ENCODE results near the gene ARHGAP12. TPM values are rescaled to one million over a fixed set of nuclear protein-coding genes. Genes with fewer than 3 reads are reported as not detected.

The ARHGAP12 gene
- total RNA-seq, 1 experiment from 2014 or later: 39.5 TPM

DNA sequence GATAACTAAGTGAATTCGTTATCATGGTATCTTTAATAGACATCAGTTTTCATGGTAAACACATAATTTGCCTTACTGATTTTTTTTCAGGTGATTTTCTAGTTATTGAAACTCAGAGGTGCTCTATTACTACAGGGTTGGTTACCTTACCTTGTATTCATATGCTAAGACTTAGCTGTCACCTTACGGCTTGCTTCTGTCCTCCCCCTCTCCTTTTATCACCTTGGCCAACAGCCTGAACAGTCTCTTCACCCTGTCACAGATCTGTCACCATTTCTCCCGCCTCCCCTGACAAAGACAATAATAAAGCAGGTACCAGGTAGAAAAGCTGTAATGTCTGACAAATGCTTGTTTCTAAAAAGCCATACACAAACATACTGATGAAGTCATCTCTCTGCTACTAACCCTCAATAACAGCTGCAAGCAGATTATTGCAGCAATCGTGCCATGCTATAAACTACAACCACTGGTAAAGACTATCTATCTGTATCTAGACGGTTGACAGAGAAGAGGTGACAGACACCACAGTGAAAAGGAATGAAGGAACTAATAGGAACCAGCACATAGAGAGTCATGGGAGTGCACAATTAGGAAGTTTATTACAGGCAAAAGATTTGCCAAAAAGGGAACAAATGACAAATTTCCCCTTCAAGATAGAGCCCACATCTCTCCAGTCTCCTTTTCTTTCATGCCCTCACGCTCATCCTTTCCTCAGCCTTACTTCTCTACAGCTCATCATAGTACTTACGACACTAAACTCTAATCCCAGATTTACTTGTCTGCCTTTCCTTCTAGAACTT lies 57.2 kb downstream of the ARHGAP12 start:
- TF ChIP-seq, protein P1, sequence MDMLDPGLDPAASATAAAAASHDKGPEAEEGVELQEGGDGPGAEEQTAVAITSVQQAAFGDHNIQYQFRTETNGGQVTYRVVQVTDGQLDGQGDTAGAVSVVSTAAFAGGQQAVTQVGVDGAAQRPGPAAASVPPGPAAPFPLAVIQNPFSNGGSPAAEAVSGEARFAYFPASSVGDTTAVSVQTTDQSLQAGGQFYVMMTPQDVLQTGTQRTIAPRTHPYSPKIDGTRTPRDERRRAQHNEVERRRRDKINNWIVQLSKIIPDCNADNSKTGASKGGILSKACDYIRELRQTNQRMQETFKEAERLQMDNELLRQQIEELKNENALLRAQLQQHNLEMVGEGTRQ (CRISPR knock-in tag; IDR thresholded peaks at IDR 0.05): no peak
- no peak for DNase-seq (ENCODE audit: low spot score)
- ATAC-seq: peak; percentile 65
- H3K36me3 Mint-ChIP-seq: no peaks in the 10 kb centered on the region
- H3K4me3 Mint-ChIP-seq: no peak overlapping the region
- ChIA-PET CTCF (interaction anchor here (2.2 kb wide), 1 partner anchor 9 kb away, joined by 6 read pairs; no protein-coding TSS in a partner anchor), POLR2A (no interaction called here)
- no peak overlapping the region for H3K27ac Mint-ChIP-seq
- H3K27me3 Mint-ChIP-seq (ENCODE audit: low read depth): no peaks in the 10 kb centered on the region
- no peaks in the 10 kb centered on the region for H3K9me3 Mint-ChIP-seq
- H3K4me1 Mint-ChIP-seq: peaks cover 9% of the 10 kb centered on the region

DNA sequence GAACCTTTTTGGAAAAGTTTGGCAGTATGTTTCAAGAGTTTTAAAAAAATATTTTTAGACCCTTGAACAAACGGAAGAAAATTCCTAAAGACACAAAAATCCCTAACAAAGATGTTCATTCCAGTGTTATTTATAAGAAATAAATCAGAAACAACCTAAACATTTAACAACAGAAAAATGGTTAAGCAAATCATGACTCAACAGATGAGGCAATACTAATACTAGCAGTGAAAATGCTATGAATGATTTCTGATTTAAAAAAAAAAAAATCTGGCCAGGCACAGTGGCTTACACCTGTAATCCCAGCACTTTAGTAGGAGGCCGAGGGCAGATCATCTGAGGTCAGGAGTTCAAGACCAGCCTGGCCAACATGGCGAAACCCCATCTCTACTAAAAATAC lies 61.0 kb downstream of the ARHGAP12 start:
- H3K36me3 Mint-ChIP-seq: no peaks in the 10 kb centered on the region
- no peaks in the 10 kb centered on the region for H3K9me3 Mint-ChIP-seq
- TF ChIP-seq CTCF (IDR thresholded peaks at IDR 0.05) (no peak), ZNF423 (CRISPR knock-in tag; IDR thresholded peaks at IDR 0.05) (no peak), RORB (CRISPR knock-in tag; IDR thresholded peaks at IDR 0.05) (no peak), E2F1 (CRISPR knock-in tag; IDR thresholded peaks at IDR 0.05) (no peak), NFYB (CRISPR knock-in tag; conservative IDR thresholded peaks at IDR 0.05; ENCODE audit: low read depth) (no peak), ZNF416 (CRISPR knock-in tag; IDR thresholded peaks at IDR 0.05) (no peak), JAZF1 (CRISPR knock-in tag; IDR thresholded peaks at IDR 0.05) (no peak), ZNF232 (CRISPR knock-in tag; IDR thresholded peaks at IDR 0.05) (no peak), IRF2 (CRISPR knock-in tag; IDR thresholded peaks at IDR 0.05; ENCODE audit: borderline replicate concordance, low read depth) (no peak), FOXK1 (CRISPR knock-in tag; IDR thresholded peaks at IDR 0.05) (no peak), GABPB1 (CRISPR knock-in tag; IDR thresholded peaks at IDR 0.05) (no peak), ARID4B (CRISPR knock-in tag; IDR thresholded peaks at IDR 0.05; ENCODE audit: borderline replicate concordance) (no peak)
- TF ChIP-seq, protein P2, sequence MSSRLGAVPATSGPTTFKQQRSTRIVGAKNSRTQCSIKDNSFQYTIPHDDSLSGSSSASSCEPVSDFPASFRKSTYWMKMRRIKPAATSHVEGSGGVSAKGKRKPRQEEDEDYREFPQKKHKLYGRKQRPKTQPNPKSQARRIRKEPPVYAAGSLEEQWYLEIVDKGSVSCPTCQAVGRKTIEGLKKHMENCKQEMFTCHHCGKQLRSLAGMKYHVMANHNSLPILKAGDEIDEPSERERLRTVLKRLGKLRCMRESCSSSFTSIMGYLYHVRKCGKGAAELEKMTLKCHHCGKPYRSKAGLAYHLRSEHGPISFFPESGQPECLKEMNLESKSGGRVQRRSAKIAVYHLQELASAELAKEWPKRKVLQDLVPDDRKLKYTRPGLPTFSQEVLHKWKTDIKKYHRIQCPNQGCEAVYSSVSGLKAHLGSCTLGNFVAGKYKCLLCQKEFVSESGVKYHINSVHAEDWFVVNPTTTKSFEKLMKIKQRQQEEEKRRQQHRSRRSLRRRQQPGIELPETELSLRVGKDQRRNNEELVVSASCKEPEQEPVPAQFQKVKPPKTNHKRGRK (CRISPR knock-in tag; IDR thresholded peaks at IDR 0.05; ENCODE audit: borderline replicate concordance): no peak
- TF ChIP-seq, protein P3, sequence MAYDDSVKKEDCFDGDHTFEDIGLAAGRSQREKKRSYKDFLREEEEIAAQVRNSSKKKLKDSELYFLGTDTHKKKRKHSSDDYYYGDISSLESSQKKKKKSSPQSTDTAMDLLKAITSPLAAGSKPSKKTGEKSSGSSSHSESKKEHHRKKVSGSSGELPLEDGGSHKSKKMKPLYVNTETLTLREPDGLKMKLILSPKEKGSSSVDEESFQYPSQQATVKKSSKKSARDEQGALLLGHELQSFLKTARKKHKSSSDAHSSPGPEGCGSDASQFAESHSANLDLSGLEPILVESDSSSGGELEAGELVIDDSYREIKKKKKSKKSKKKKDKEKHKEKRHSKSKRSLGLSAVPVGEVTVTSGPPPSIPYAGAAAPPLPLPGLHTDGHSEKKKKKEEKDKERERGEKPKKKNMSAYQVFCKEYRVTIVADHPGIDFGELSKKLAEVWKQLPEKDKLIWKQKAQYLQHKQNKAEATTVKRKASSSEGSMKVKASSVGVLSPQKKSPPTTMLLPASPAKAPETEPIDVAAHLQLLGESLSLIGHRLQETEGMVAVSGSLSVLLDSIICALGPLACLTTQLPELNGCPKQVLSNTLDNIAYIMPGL (CRISPR knock-in tag; IDR thresholded peaks at IDR 0.05): no peak
- TF ChIP-seq, protein P4, sequence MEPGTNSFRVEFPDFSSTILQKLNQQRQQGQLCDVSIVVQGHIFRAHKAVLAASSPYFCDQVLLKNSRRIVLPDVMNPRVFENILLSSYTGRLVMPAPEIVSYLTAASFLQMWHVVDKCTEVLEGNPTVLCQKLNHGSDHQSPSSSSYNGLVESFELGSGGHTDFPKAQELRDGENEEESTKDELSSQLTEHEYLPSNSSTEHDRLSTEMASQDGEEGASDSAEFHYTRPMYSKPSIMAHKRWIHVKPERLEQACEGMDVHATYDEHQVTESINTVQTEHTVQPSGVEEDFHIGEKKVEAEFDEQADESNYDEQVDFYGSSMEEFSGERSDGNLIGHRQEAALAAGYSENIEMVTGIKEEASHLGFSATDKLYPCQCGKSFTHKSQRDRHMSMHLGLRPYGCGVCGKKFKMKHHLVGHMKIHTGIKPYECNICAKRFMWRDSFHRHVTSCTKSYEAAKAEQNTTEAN (CRISPR knock-in tag; IDR thresholded peaks at IDR 0.05): no peak
- H3K4me1 Mint-ChIP-seq: peaks cover 38% of the 10 kb centered on the region
- CTCF ChIA-PET: no interaction called here
- H3K27ac Mint-ChIP-seq: no peak overlapping the region
- POLR2A ChIA-PET: no interaction called here
- DNase-seq (ENCODE audit: low spot score) (no peak), ATAC-seq (no peak)
- no peaks in the 10 kb centered on the region for H3K27me3 Mint-ChIP-seq (ENCODE audit: low read depth)
- H3K4me3 Mint-ChIP-seq: no peak overlapping the region
